GM12873 (cell line): ENCODE data around the gene RAB4A.

Source experiments
- CTCF ChIP-seq: IDR thresholded peaks from 2 replicates; pipeline ENCODE4 v1.5.1; 2012; ENCODE audit warnings: low read depth, mild to moderate bottlenecking, moderate library complexity, low read length, control low read depth; ENCODE audit not compliant: insufficient read depth; ENCODE audit errors: missing control alignments

Gene RAB4A

GRCh38 chr1:229328598-229329362 lies 57.9 kb downstream of the RAB4A start:
- no peak for TF ChIP-seq CTCF

GRCh38 chr1:229334269-229334668 lies 63.4 kb downstream of the RAB4A start:
- no peak for TF ChIP-seq CTCF

- no peak for TF ChIP-seq CTCF
These were observed 63.8 kb downstream of the RAB4A start for GRCh38 chr1:229334716-229335115.

DNA sequence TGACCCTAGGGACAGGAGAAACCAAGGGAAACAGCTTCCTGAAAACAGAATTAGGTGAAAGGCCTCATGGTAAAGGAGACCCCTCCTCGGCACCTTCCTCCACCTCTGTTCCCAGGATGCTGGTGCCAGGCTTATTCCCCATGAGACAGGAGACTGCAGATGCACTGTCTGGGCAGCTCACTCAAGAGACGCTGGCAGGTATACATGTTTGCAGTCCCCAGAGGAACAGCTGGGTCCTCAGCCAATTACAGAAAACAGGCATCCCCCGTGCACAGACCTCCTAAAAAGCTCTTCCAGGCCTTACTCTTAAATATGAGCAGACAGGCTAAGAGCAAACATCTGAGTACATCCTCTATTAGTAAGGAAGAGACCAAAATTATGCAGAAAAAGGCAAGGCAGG lies 65.4 kb downstream of the RAB4A start:
- no peak for TF ChIP-seq CTCF

DNA sequence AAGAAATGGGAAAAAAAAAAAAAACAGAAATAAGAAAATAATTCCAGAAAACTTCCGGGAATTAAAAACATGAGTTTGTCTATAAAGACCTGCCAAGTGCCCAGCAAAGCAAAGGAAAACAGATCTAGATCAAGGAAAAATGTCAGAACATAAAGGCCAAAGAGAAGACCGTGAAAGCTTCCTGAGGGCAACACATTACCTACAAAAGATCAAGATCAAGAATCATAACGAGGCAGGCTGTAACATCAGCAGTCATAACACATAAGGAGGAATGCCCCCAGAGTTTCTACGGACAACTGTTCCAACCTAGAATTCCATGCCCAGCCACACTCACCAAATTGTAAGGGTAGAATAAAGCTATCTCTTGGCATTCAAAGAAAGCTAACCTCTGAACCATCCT lies 68.2 kb downstream of the RAB4A start:
- no peak for TF ChIP-seq CTCF

DNA sequence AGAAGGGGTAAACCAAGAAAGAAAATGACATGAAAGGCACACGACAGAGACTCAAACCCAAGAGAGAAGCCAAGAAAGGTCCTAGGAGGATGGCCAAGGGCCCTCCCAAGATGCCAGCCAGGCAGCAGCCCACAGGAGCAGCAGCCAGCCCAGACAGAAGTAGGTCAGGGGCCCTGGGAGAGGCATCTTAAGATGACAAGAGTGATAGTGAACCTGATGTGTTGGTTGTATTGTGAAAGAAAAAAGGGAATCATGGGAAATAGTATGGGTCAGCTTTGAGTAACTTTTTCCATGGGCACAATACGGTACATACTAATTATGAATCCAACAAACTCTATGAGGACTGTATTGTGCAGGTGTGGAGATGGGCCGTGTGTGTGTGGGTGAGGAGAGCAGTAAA lies 68.6 kb downstream of the RAB4A start:
- no peak for TF ChIP-seq CTCF

GRCh38 chr1:229340496-229340895 lies 69.6 kb downstream of the RAB4A start:
- TF ChIP-seq CTCF = no peak
